Stimulated activated CD8-positive, alpha-beta memory T cell treated with anti-CD3 and anti-CD28 coated beads, Interleukin-4, amount 100 ng/mL, for 48 hours (primary cell): ENCODE data around the gene RSAD2.
A peak's percentile ranks its signal among the peaks of the same experiment; 100 is the strongest.

Source experiments
- DNase-seq: peaks from one replicate; pipeline ENCODE4 v3.0.0-alpha.2; 2020

Gene RSAD2

GRCh38 chr2:6908291-6908690, 30.7 kb downstream of the RSAD2 start:
- DNase-seq, result no peak

GRCh38 chr2:6909431-6910385, 32.1 kb downstream of the RSAD2 start:
- DNase-seq, result no peak

DNA sequence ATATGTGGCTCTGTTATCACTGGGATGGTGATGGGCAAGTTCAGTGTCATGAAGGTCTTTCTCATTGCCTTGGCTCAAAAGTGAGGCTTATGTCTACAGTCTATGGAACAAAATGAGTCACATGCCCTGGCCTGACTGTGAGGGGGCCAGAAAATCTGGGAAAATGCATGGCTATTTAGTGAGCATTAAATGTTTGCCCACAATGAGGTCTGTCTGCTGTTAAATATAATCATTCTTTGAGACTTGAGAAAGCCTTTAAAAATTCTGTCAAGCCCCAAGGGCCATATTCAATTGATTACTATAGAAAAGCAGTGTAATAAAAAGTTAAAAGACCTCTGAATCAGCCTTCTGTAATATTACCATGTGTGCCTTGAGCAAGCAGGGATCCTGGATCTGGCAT, 34.1 kb downstream of the RSAD2 start:
- no peak for DNase-seq

- peak; percentile 52 for DNase-seq
Measured at GRCh38 chr2:6913415-6914157, 36.0 kb downstream of the RSAD2 start.

DNA sequence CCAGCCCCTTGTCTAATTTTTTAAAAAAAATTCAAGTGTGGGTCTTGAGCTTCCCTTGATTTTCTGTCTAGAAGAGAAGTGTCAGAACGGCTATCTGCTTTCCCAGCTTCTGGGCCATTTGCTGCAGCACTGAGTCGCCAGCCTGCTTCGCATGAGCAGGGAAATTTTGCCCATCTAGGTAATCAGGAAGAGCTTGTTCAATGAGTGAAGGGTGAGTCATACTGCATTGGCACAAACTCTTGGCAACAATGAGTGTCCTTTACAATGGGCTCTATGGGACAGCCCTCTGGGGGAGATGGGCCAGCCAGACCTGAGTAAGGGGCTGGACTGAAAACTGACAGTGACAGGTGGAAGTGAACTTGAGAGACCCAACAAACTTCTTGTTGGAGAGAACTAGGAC, 37.3 kb downstream of the RSAD2 start:
- no peak for DNase-seq

GRCh38 chr2:6915399-6915798, 37.8 kb downstream of the RSAD2 start:
- DNase-seq, result no peak

DNA sequence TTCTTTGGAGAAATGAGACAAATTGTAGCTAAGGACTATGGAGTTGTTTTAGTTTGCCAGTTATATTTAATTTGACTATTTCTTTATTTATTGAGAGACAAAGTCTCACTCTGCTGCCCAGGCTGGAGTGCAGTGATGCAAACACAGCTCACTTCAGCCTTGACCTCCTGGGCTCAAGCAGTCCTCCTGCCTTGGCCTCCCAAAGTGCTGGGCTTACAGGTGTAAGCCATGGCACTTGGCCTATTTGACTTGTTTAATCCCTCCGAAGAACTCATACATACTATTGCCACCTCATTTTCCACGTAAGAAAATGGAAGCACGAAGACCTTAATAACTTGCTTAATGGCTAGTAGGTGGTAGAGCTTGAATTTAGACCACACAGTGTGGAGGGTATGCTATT, 38.6 kb downstream of the RSAD2 start:
- no peak for DNase-seq

DNA sequence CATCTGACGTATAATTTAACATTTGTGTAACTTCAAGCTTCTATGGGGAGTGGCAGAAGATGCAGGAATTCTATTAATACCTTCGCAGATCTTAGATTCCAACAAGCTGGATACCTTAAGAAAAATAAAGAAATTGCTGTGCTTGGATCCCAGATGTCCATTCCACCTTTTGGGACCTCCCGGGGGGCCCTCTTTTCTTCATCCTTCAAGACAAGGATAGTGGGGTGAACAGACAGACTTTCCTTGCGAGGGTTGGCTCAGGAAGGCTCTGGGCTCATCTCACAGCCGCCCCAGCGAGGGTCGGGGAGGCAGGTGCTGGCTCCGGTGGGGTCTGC, 39.1 kb downstream of the RSAD2 start:
- no peak for DNase-seq

DNA sequence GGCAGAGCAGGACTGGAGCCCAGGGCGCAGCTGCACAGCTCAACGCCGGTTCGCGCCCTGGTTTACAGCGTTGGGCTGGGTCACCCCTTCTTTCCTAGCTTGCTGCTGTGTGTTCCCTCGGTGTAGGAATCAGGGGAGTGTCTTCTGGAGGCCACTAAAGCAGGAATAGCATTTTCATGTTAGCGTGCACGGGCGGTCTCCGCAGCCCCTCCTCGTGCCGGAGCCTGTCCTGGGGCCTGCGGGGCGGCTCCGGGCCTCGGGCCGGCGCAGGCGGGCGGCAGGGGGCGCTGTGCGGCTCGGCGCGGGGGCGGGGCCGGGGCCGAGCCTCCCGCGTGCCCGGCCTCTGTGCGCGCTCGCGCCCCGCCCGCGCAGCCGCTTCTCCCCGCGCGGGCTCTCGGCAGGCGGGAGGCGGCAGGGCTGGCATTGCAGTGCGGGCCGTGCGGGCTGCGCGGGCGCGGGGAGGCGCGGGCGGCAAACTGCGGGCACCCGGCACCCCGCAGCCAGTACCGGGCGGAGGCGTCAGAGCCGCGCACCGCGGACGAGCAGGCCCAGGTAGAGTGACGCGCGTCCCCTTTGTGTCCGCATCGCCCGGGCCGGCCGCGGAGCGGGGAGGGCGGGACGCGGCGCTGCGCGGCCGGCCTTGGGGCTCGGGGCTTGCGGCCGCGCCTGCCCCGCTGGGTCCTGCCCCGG, 39.6 kb downstream of the RSAD2 start, which contains the start of gene RNF144A:
TSS of gene RNF144A (plus strand) at position 342 of the 690 bp plus-strand sequence. CDS start 79,515 bp downstream, outside the sequence.
- peak; percentile 83 for DNase-seq

DNA sequence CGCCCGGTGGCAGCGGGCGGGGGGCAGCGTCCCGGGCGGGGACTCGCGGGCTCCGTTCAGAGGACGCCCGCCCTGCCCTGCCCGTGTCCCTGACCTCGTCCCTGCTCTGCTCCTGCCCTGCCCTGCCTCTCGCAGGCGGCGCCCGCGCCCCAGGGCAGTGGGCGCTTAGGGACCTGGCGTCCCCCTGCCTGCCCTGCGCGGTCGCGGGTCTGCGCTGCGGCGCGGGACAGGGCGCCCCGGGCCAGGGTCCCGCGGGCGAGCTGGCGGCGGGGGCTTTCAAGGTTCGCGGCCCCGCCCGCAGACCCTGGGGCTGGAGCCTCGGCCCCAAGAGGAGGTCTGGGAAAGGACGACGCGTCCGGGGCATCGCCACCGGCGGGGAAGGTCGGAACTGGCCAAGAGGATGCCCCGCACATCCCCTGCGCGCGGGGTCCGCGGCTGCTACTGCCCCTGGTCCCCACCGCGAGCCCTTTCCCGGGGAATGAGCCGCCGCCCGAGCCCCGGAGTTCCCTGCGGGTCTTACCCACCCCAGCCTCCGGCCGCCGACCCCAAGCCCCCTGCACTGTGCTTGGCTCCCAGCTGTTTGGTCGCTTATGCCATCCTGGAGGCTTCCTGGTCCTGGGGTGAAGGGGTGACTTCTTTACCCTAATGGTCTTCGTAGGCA, 40.3 kb downstream of the RSAD2 start:
- no peak for DNase-seq

DNA sequence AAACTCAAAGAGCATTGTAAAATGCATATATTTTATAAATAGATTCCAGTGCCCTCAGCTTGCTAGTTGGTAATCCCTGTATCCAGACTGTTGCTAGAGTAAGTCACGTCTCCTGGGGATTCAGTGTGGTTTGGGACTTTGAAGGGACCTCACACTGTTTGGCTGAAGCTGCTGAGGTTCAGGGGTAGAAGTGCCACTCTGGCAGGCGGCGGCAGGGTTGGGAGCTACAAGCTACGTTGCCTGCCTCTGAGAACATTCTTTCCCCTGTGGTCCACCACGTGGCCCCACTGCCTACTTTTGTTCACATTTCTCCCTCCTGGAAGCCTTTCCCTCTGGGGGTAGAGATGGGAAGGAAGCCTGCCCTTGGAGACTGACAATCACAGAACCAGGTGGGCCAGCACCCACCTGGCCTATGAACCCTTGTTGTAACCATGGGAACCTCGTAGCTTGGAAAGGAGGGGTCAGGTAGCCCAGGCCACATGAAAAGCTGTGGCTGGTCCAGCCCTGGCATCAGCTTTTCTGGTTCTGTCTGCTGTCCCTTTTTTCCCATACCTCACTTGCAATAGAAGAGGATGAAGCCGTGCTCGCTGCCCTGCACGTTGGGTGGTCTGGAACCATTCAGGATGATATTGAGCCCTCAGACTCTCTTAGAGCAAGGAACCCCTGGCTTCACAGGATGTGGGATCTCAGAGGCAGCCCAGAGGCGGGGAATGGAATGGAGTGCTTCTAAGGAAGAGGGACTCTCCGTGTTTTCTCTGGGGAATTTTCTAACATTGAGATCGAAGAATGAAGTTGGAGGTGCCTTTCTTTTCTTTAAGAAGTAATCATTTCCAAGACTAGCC, 42.5 kb downstream of the RSAD2 start:
- DNase-seq, result no peak

GRCh38 chr2:6920743-6921064, 43.1 kb downstream of the RSAD2 start:
- no peak for DNase-seq

DNA sequence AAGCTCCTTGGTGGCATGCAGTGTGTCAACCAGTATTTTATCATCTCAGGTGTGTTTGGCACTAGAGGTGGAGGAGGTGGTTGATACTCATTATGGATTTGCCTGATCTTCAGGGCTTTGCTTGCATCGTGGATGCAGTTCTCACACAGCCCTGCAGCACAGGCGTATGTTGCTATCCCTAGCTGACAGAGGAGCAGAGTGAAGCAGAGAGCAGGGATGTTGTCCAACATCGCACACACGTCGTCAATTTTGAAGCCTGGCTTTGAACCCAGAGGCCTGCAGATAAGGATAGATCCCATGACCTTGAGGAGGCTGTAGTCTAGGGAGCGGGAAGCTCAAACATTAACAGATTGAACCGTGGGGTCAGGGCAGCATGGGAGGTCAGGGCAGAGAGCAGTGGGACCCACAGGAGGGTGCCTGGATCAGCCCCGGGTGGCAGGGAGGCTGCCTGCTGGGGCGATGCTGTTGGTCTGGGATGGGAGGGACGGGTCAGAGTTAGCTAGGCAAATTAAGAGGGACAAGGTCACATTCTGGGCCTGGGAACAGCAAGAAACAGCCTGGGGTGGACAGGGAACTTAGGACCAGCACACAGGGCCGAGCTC, 43.8 kb downstream of the RSAD2 start:
- no peak for DNase-seq

DNA sequence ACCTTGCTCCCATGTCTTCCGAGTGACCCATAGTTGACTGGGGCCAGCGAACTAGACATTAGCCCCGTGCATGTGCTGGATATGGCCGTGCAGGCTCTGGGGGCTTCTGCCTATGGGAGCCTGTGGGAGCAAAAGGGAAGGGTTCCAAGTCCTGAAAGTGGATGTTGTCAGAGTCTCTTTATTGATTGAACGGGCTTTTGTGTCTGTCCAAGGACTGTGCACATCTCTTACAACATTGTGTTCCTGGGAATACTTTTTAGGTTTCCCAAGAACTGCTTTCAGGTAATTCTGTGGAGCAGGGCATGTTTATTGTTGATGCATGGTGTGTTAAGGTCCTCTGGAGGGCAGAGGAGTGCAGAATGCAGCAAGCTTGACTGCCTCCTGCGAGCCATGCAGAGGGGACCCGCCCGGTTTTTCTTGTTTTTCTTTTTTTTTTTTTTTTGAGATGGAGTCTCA, 44.7 kb downstream of the RSAD2 start:
- no peak for DNase-seq

DNA sequence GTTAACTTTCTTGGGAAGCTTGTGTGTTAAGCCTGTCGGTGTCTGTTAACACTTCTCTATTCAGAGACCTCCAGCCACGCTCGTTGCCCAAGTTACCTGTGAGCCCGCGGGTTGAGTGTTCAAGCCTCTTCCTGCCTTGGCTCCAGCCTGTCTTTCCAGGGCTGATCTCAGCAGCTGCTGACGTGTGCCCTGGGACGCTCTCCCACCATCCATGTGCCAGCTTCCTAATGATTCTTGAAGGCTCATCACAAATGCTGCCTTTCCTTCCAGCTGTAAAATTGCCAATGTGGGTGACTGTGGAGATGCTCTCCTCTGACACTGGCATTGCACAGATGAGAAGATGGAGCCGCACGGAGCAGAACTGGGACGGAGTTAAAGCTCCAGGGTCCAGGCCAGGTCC, 45.7 kb downstream of the RSAD2 start:
- DNase-seq, result no peak

GRCh38 chr2:6924101-6924923, 46.7 kb downstream of the RSAD2 start:
- DNase-seq, result no peak

DNA sequence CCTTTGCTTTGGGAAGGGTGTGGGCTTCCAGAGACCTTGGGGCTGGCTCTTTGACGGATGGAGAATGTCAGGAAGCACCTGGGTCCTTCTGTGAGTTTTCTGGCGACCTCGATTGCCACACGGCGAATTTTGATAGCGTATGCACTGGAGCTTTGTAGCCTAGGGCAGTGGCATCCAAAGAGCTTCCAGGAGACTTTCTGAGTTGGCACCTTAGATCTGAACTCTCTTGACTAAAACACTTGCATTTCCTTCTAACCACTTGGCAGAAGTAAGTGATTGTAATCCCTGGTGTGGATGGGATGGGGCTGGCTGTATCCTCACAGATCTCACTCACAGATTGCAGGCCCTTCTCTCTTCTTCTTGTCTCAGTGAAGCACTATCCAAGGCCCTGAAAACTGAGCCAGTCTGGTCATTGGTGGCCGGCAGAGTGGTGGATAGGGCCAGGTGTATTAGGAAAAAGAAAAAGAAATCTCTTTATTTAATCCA, 47.4 kb downstream of the RSAD2 start:
- DNase-seq, result no peak

- DNase-seq, result no peak
Measured at GRCh38 chr2:6926071-6926732, 48.6 kb downstream of the RSAD2 start.

- no peak for DNase-seq
Measured at GRCh38 chr2:6927186-6927585, 49.6 kb downstream of the RSAD2 start.

- no peak for DNase-seq
Measured at GRCh38 chr2:6927753-6928152, 50.2 kb downstream of the RSAD2 start.
